MM.1S (cell line): ENCODE data around the gene PLK5.

Experiments used
- EZH2 ChIP-seq: fragments of 300-600 bp; sonication (generic); optimal IDR thresholded peaks from 2 replicates; pipeline ENCODE3; 2017; ENCODE audit warnings: low read depth, mild to moderate bottlenecking, antibody characterized with exemption, low read length, mixed read lengths
- EZH2phosphoT487 ChIP-seq: fragments of 300-600 bp; sonication (generic); IDR thresholded peaks from 2 replicates; pipeline ENCODE4 v1.6.1; 2018; ENCODE audit warnings: antibody characterized with exemption, low read length
- TF ChIP-seq, protein P1 (sequence below): fragments of 300-600 bp; sonication (generic); IDR thresholded peaks from 2 replicates; pipeline ENCODE4 v1.5.1; 2016; ENCODE audit warnings: antibody characterized with exemption, low read length, mixed read lengths

DNA sequence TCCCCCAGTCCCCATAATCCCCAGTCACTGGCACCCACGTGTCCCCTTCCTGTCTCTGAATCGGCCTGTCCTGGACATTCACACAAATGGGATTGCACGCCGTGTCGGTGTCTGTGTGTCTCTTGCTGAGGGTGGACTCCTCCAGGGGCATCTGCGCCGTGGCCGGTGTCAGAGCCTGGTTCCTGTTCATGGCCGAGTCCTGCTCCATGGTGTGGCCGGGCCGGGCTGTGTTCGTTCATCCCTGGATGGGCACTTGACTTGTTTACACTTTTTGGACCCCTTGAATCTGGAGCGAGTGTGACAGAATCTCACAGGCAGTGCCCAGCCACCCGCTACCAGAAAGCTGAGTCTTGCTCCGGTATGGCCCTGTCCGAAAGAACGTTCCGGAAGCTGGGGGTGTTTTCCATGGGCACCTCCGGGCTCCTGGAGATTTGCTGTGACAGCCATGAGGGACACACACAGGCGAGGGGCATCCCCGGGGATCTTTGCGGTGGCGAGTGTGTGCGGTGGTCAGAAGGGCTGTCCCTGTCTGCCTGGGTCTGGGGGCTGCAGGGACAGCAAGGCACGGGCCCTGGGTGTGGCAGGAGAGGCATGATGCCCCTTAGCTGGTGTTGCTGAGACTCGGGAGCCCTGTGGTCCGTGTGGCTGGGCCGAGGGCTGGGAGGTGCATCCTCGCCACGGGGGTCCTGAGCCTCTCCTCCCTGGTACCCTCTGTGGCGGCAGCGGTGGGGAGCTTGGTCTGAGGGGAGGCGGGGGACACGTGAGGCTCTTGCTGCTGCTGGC lies 50.7 kb downstream of the PLK5 start:
- TF ChIP-seq, protein P1, sequence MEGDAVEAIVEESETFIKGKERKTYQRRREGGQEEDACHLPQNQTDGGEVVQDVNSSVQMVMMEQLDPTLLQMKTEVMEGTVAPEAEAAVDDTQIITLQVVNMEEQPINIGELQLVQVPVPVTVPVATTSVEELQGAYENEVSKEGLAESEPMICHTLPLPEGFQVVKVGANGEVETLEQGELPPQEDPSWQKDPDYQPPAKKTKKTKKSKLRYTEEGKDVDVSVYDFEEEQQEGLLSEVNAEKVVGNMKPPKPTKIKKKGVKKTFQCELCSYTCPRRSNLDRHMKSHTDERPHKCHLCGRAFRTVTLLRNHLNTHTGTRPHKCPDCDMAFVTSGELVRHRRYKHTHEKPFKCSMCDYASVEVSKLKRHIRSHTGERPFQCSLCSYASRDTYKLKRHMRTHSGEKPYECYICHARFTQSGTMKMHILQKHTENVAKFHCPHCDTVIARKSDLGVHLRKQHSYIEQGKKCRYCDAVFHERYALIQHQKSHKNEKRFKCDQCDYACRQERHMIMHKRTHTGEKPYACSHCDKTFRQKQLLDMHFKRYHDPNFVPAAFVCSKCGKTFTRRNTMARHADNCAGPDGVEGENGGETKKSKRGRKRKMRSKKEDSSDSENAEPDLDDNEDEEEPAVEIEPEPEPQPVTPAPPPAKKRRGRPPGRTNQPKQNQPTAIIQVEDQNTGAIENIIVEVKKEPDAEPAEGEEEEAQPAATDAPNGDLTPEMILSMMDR, result no peak
- TF ChIP-seq EZH2 (no peak), EZH2phosphoT487 (no peak)
